HG02588 (cell line): ENCODE results near the gene ST6GALNAC1.

Experiments
- ATAC-seq: cut with Tn5 transposase; IDR thresholded peaks from one replicate; pipeline ENCODE4 v1.9.1; 2021; ENCODE audit warnings: mild to moderate bottlenecking, moderate library complexity; ENCODE audit not compliant: unreplicated experiment

ST6GALNAC1 gene

GRCh38 chr17:76643553-76644148 is at the start of gene ST6GALNAC1:
Gene ST6GALNAC1, minus strand, starts transcription at chr17:76643757. Its CDS starts 119 bp downstream, at chr17:76643638.
- ATAC-seq: no peak

- ATAC-seq: no peak
Observed at GRCh38 chr17:76691379-76692191, 48.0 kb upstream of the ST6GALNAC1 start.

- ATAC-seq: no peak
Observed at GRCh38 chr17:76690596-76691280, 47.2 kb upstream of the ST6GALNAC1 start.

- no peak for ATAC-seq
Observed at GRCh38 chr17:76689859-76690258, 46.3 kb upstream of the ST6GALNAC1 start.

GRCh38 chr17:76688165-76688622 is 44.6 kb upstream of the ST6GALNAC1 start:
- no peak for ATAC-seq

- no peak for ATAC-seq
Observed at GRCh38 chr17:76687298-76688164, 44.0 kb upstream of the ST6GALNAC1 start.

GRCh38 chr17:76686538-76687297 is 43.2 kb upstream of the ST6GALNAC1 start:
- no peak for ATAC-seq

- no peak for ATAC-seq
Observed at GRCh38 chr17:76685846-76686245, 42.3 kb upstream of the ST6GALNAC1 start.

- no peak for ATAC-seq
Observed at GRCh38 chr17:76685366-76685765, 41.8 kb upstream of the ST6GALNAC1 start.

GRCh38 chr17:76684756-76685155 is 41.2 kb upstream of the ST6GALNAC1 start:
- ATAC-seq: no peak

GRCh38 chr17:76683921-76684745 is 40.6 kb upstream of the ST6GALNAC1 start:
- no peak for ATAC-seq

- ATAC-seq: no peak
Observed at GRCh38 chr17:76683011-76683755, 39.6 kb upstream of the ST6GALNAC1 start.

GRCh38 chr17:76682296-76682695 is 38.7 kb upstream of the ST6GALNAC1 start:
- ATAC-seq: no peak

GRCh38 chr17:76681222-76682137 is 37.9 kb upstream of the ST6GALNAC1 start:
- ATAC-seq: no peak

GRCh38 chr17:76679239-76679638 is 35.7 kb upstream of the ST6GALNAC1 start:
- ATAC-seq: no peak

- ATAC-seq: no peak
Observed at GRCh38 chr17:76678330-76678729, 34.8 kb upstream of the ST6GALNAC1 start.

- ATAC-seq: no peak
Observed at GRCh38 chr17:76677406-76677805, 33.8 kb upstream of the ST6GALNAC1 start.
